ENCODE data around the gene UBE3A.

The UBE3A gene

GRCh38 chr15:25407950-25408349 lies 30.9 kb downstream of the UBE3A start:
- H3K9me3 ChIP-seq (ENCODE audit: insufficient read depth, low read depth, low read length): no peaks in the 10 kb centered on the region
- no peak overlapping the region for H2AFZ ChIP-seq (ENCODE audit: low read length)
- H3K36me3 ChIP-seq (ENCODE audit: insufficient read depth, low read length): peaks cover 38% of the 10 kb centered on the region
- H3K4me1 ChIP-seq (ENCODE audit: insufficient read depth, low read length, poor library complexity, severe bottlenecking): peaks cover 4% of the 10 kb centered on the region
- H3K27me3 ChIP-seq (ENCODE audit: insufficient read depth, low read length, poor library complexity, severe bottlenecking): no peaks in the 10 kb centered on the region
- TF ChIP-seq CTCF (conservative IDR thresholded peaks at IDR 0.05; ENCODE audit: low read length): no peak
- TF ChIP-seq EZH2phosphoT487 (IDR thresholded peaks at IDR 0.05; ENCODE audit: borderline replicate concordance): no peak
- H3K9ac ChIP-seq (ENCODE audit: low read depth, low read length, poor library complexity, severe bottlenecking): no peak overlapping the region
- H3F3A ChIP-seq (ENCODE audit: low read depth): no peaks in the 10 kb centered on the region
- no peaks in the 10 kb centered on the region for H3K9me2 ChIP-seq (replicated peaks; ENCODE audit: low read depth, low read length)
- no peak overlapping the region for H3K4me2 ChIP-seq (ENCODE audit: low read depth, low read length, poor library complexity, severe bottlenecking)
- H4K20me1 ChIP-seq (ENCODE audit: insufficient read depth, low read length, poor library complexity, severe bottlenecking): peaks cover 79% of the 10 kb centered on the region
- H3K4me3 ChIP-seq (ENCODE audit: low read length, poor library complexity, severe bottlenecking): no peak overlapping the region
- H3K79me2 ChIP-seq (ENCODE audit: insufficient read depth, low read length): peaks cover 88% of the 10 kb centered on the region

- Histone ChIP-seq H3K9me3 (ENCODE audit: insufficient read depth, low read depth, low read length) (no peaks in the 10 kb centered on the region), H3K79me2 (ENCODE audit: insufficient read depth, low read length) (peaks cover 87% of the 10 kb centered on the region), H3K4me1 (ENCODE audit: insufficient read depth, low read length, poor library complexity, severe bottlenecking) (peaks cover 4% of the 10 kb centered on the region), H4K20me1 (ENCODE audit: insufficient read depth, low read length, poor library complexity, severe bottlenecking) (peaks cover 69% of the 10 kb centered on the region), H3K4me3 (ENCODE audit: low read length, poor library complexity, severe bottlenecking) (no peak overlapping the region), H3K4me2 (ENCODE audit: low read depth, low read length, poor library complexity, severe bottlenecking) (no peak overlapping the region), H3K9ac (ENCODE audit: low read depth, low read length, poor library complexity, severe bottlenecking) (no peak overlapping the region), H2AFZ (ENCODE audit: low read length) (no peak overlapping the region), H3F3A (ENCODE audit: low read depth) (no peaks in the 10 kb centered on the region), H3K36me3 (ENCODE audit: insufficient read depth, low read length) (peaks cover 49% of the 10 kb centered on the region), H3K9me2 (replicated peaks; ENCODE audit: low read depth, low read length) (no peaks in the 10 kb centered on the region), H3K27me3 (ENCODE audit: insufficient read depth, low read length, poor library complexity, severe bottlenecking) (no peaks in the 10 kb centered on the region)
- TF ChIP-seq CTCF (conservative IDR thresholded peaks at IDR 0.05; ENCODE audit: low read length) (no peak), EZH2phosphoT487 (IDR thresholded peaks at IDR 0.05; ENCODE audit: borderline replicate concordance) (no peak)
Measured at GRCh38 chr15:25406846-25407245, 32.0 kb downstream of the UBE3A start.

GRCh38 chr15:25406261-25406660 lies 32.6 kb downstream of the UBE3A start:
- H4K20me1 ChIP-seq (ENCODE audit: insufficient read depth, low read length, poor library complexity, severe bottlenecking): peaks cover 64% of the 10 kb centered on the region
- H3K4me2 ChIP-seq (ENCODE audit: low read depth, low read length, poor library complexity, severe bottlenecking): no peak overlapping the region
- H3K36me3 ChIP-seq (ENCODE audit: insufficient read depth, low read length): peaks cover 54% of the 10 kb centered on the region
- H2AFZ ChIP-seq (ENCODE audit: low read length): no peak overlapping the region
- no peaks in the 10 kb centered on the region for H3F3A ChIP-seq (ENCODE audit: low read depth)
- no peaks in the 10 kb centered on the region for H3K27me3 ChIP-seq (ENCODE audit: insufficient read depth, low read length, poor library complexity, severe bottlenecking)
- TF ChIP-seq EZH2phosphoT487 (IDR thresholded peaks at IDR 0.05; ENCODE audit: borderline replicate concordance) (no peak), CTCF (conservative IDR thresholded peaks at IDR 0.05; ENCODE audit: low read length) (no peak)
- no peak overlapping the region for H3K4me3 ChIP-seq (ENCODE audit: low read length, poor library complexity, severe bottlenecking)
- H3K4me1 ChIP-seq (ENCODE audit: insufficient read depth, low read length, poor library complexity, severe bottlenecking): peaks cover 4% of the 10 kb centered on the region
- H3K9ac ChIP-seq (ENCODE audit: low read depth, low read length, poor library complexity, severe bottlenecking): no peak overlapping the region
- no peaks in the 10 kb centered on the region for H3K9me3 ChIP-seq (ENCODE audit: insufficient read depth, low read depth, low read length)
- H3K9me2 ChIP-seq (replicated peaks; ENCODE audit: low read depth, low read length): no peaks in the 10 kb centered on the region
- peaks cover 81% of the 10 kb centered on the region for H3K79me2 ChIP-seq (ENCODE audit: insufficient read depth, low read length)

Measured in Loucy (cell line).